NCI-H1092 treated with DMSO at 0.1 percent for 48 hours (cell line): ENCODE data around the gene DGAT2L6.

Experiments used
- DNase-seq: peaks from one replicate; lab custom pipeline; 2025; lab: John Stamatoyannopoulos, UW

Gene DGAT2L6, protein sequence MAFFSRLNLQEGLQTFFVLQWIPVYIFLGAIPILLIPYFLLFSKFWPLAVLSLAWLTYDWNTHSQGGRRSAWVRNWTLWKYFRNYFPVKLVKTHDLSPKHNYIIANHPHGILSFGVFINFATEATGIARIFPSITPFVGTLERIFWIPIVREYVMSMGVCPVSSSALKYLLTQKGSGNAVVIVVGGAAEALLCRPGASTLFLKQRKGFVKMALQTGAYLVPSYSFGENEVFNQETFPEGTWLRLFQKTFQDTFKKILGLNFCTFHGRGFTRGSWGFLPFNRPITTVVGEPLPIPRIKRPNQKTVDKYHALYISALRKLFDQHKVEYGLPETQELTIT

DNA sequence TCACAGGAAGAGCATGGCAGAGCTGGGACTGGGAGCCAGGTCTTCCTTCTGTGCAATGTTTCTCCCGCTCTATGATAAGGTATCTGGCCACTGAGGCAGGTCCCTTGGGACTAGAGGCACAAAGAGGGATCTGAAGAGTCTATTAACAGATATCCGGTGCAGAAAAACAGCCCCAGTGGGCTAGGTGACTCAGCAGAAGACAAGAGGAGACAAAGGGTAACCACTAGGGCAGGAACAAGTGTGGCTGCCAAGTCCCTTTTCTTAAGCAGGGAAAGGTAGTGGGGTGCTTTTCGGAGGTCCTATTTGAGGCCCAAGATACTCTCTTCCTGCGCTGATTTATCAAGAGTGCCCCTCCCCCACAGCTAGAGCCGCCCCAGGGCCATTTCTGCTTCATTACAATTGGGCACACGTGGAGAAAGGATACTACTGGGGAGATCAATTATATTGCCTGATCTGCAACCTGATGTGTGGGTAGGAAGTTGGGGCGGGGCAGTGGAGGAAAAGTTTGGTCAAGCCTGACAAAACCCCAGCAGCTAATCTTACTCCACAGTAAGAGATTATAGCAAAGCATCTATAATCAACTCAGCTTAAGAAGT is at the start of gene DGAT2L6:
TSS of gene DGAT2L6 (plus strand) at position 546 of the 596 bp plus-strand sequence. CDS start 100 bp downstream, outside the sequence.
- DNase-seq: peak; percentile 30

DNA sequence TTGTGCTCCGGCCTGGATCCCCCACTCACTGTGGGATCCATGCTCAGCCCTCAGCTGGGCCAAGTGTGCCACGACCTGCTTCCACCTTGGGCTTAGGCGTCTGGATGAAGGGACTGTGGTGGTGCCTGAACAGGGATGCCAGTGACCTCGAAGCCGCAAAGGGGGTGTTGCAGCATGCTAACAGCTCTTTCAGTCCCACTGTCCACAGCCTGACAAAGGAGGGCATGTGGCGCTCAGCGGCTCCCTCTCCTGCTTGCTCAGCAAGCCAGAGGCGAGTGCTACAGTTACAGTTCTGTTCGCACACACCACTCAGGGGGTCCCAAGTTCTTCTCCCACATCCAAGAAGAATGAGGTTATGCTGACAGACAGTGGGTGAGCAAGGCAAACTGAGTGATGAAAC is 49.2 kb upstream of the DGAT2L6 start:
- no peak for DNase-seq

DNA sequence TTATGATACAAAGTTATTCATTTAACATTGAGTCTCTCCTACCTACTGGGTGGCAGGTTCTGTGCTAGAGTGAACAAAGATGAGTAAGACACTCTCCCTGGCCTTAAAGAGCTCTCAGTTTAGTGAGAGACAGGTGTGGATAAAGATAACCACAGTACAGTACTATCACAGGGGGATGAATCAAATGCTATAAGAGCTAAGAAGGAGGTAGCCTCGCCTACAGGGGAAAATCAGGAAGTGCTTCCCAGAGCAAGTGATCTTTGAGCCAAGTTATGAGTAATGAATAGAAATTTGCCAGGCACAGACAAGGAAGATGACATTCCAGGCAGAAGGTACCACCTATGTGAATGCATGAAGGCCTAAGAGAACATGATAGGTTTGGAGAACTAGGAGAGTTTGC is 47.5 kb upstream of the DGAT2L6 start:
- DNase-seq: no peak

DNA sequence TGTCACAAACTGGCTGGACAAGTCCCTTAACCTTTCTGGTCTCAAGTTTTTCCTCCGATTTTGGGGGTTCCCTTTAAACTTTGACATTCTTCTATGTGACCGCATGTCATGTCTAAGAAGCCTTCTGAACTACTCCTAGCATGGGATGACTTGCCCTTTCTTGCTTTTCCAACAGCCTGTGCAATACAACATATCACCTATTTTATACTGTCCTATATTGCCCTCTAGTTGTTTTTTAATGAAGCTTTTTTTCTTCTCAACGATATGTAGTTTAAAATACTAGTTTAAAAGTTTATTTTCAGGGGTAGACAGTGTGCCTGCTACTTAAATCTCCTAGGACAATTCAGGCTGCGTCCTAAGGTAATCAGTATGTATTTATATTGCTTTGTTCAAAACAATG is 45.1 kb upstream of the DGAT2L6 start:
- DNase-seq: peak; percentile 17

- no peak for DNase-seq
Observed at GRCh38 chrX:70132877-70133302, 44.4 kb upstream of the DGAT2L6 start.

DNA sequence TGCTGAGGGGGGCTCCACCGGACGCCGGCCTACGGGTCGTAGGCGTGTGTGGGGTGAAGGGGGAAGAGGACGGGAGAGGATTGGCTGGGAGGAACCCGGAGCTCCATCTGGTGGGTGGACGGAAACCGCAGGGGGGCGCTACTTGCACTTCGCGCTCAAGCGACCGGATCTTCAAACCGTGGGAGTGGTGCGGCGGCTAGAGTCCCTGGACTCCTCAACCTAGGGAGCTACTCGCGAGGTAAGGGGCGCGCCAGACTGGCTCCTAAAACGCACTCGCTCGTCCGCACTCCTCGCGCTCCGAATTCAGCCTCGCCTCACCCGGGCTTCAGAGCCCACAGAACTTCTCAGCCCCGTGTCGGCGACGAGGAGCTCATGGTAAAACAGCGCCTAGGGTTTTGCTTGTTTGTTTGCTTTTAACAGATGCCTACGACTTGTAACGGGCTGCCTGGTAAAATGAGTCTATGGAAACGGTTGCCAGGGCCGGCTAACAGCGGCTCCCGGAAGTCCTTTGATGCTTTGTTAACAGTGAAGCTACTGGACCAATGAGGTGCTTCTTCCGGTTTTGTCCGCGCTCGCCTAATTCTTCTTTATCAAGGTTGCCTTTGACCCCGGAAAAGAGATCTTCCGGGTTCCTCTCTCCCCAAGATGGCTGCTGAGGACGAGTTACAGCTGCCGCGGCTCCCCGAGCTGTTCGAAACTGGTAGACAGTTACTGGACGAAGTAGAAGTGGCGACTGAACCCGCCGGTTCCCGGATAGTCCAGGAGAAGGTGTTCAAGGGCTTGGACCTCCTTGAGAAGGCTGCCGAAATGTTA is 43.8 kb upstream of the DGAT2L6 start, which contains the start of gene IGBP1:
TSS of gene IGBP1 (plus strand) at position 145 of the 813 bp plus-strand sequence. CDS start at position 646, 501 bp downstream.
- DNase-seq: peak; percentile 97

DNA sequence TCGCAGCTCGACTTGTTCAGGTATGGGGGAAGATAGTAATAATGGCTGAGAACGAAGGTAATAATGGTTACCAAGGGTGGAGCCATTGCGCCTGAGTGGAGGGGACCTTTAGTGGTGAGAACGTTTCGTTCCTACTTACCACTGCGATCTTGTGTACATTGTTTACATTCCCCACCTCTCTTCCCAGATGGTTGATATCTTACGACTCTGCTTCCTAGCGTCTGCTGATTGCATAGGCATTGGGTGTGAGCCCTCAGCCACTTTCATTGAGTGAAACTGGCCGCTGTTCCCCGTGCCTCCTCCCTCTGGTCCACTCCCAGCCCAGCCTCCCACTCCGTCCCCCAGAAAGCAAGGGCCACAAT is 43.2 kb upstream of the DGAT2L6 start:
- peak; percentile 59 for DNase-seq

- DNase-seq: no peak
Observed at GRCh38 chrX:70138622-70139021, 38.7 kb upstream of the DGAT2L6 start.

DNA sequence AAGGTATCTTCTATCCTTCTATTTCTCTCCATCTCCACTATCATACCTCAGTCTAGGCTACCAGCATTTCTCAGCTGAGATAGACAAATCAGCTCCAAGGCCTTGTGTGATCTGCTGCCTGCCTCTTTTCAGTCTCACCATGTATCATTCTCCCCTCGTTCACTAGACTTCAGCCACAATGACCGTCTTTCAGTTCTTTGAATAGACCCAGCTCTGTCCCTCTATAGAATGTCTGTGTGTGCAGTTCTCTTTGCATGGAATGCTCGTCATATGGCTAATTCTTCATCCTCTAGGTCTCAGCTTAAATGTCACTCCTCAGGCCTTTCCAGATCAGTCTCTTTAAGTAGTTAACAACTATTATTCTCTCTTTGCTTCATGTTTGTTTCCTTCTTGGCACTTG is 37.5 kb upstream of the DGAT2L6 start:
- no peak for DNase-seq

DNA sequence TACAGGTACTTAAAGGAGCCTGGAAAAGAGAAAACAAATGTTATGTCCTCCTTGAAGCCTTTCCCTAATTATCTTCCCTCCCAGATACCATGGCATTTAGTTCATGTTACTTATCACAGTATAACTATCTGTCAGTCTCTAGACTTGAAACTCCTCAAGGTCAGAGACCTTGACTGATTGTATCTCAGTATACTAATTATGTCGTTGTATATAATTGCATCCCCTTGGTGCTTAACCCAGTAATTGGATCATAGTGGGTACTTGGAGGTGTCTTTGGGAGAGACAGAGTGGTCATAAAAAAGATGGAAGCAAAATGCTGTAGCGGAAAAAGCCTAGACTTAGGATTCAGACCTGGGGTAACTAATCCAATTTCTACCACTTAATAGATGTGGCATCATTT is 35.9 kb upstream of the DGAT2L6 start:
- no peak for DNase-seq

- DNase-seq: no peak
Observed at GRCh38 chrX:70166601-70167590, 10.4 kb upstream of the DGAT2L6 start.

GRCh38 chrX:70168238-70169188 is 8.8 kb upstream of the DGAT2L6 start:
- no peak for DNase-seq

- DNase-seq: no peak
Observed at GRCh38 chrX:70169281-70169680, 8.0 kb upstream of the DGAT2L6 start.

- DNase-seq: no peak
Observed at GRCh38 chrX:70171624-70172023, 5.7 kb upstream of the DGAT2L6 start.

DNA sequence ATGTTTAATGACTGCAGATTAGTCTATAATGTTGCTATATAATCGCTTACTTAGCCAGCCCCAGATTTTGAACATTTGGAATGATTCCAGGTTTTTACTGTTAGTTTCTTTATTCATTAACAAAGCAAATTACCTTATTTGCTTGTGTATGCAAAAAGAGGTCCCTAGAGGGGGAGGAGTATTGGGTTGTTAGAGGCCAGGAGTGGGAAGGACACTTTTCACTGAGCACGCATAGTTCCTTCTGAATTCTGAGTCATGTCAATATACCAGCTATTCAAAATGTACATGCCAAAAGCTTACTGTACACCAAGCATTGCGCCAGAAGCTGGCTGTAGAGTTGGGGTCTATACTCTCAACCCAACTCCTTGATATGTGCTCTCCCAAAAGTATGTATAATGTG is 5.1 kb upstream of the DGAT2L6 start:
- DNase-seq: no peak

GRCh38 chrX:70172964-70173363 is 4.3 kb upstream of the DGAT2L6 start:
- no peak for DNase-seq

- peak; percentile 70 for DNase-seq
Observed at GRCh38 chrX:70174754-70175153, 2.5 kb upstream of the DGAT2L6 start.

DNA sequence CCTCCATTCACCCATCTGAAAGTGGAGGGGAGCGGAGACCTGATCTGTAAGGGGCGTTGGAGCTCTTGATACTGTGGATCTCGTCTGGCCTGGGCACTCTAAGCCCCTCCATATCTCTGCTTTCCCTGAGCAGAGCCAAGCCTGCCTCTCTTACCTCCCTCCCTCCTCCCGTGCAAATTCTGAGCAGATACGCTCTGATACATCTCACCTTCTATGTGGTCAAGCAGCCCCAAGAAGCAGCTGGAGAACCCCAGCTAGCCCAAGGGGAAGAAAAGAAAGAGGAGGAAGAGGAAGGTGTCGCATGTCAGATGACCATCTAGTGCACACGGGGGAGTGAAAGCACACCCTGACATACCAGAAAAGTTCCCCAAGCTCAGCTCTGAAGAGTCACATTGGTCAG is 1.9 kb upstream of the DGAT2L6 start:
- DNase-seq: no peak

DNA sequence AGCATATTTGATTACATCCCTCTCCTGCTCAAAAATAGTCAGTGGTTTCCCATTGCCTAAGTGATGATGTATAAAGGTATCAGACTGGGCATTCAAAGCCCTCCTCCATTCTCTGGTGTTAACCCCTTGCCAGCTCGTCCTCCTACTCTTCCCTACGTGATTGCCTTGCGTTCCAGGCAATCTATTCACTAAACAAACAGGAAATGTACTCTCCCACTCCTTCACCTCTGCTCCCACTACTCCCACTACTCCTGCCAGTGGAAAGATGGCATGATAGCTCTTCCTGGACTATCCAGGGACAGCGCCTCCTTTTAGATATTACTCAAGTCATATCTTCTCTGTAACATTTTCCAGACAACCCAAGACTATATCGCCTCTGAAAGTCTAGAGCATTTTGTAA is 5.8 kb downstream of the DGAT2L6 start:
- DNase-seq: no peak

- DNase-seq: no peak
Observed at GRCh38 chrX:70190225-70190624, 12.9 kb downstream of the DGAT2L6 start.
